Activated naive CD8-positive, alpha-beta T cell treated with anti-CD3 and anti-CD28 coated beads for 36 hours (primary cell): ENCODE measurements around the gene DIDO1. TPM values are rescaled to one million over a fixed set of nuclear protein-coding genes. Genes with fewer than 3 reads are reported as not detected.

Experiments used
- DNase-seq: peaks from one replicate; pipeline ENCODE4 v3.0.0; 2021
- H3K27ac Mint-ChIP-seq: one replicate; pipeline ENCODE4 v1.8.0; 2022; ENCODE audit warnings: mild to moderate bottlenecking, moderate library complexity, mixed read lengths
- H3K27me3 Mint-ChIP-seq: one replicate; pipeline ENCODE4 v1.8.0; 2022; ENCODE audit warnings: mild to moderate bottlenecking, mixed read lengths
- H3K36me3 Mint-ChIP-seq: one replicate; pipeline ENCODE4 v1.8.0; 2021; ENCODE audit warnings: mild to moderate bottlenecking, mixed read lengths
- H3K4me1 Mint-ChIP-seq: one replicate; pipeline ENCODE4 v1.8.0; 2021; ENCODE audit warnings: mixed read lengths
- H3K4me3 Mint-ChIP-seq: one replicate; pipeline ENCODE4 v1.8.0; 2022; ENCODE audit warnings: mild to moderate bottlenecking, moderate library complexity, mixed read lengths
- H3K9me3 Mint-ChIP-seq: one replicate; pipeline ENCODE4 v1.8.0; 2022; ENCODE audit warnings: mixed read lengths
- total RNA-seq, 2 experiments: library from RNA; stranded (reverse); gene quantifications; one replicate each; pipeline ENCODE4 v1.2.3, GENCODE V29; 2021

The DIDO1 gene
- total RNA-seq, 2 experiments from 2014 or later, result 46.3 to 47.2 TPM

DNA sequence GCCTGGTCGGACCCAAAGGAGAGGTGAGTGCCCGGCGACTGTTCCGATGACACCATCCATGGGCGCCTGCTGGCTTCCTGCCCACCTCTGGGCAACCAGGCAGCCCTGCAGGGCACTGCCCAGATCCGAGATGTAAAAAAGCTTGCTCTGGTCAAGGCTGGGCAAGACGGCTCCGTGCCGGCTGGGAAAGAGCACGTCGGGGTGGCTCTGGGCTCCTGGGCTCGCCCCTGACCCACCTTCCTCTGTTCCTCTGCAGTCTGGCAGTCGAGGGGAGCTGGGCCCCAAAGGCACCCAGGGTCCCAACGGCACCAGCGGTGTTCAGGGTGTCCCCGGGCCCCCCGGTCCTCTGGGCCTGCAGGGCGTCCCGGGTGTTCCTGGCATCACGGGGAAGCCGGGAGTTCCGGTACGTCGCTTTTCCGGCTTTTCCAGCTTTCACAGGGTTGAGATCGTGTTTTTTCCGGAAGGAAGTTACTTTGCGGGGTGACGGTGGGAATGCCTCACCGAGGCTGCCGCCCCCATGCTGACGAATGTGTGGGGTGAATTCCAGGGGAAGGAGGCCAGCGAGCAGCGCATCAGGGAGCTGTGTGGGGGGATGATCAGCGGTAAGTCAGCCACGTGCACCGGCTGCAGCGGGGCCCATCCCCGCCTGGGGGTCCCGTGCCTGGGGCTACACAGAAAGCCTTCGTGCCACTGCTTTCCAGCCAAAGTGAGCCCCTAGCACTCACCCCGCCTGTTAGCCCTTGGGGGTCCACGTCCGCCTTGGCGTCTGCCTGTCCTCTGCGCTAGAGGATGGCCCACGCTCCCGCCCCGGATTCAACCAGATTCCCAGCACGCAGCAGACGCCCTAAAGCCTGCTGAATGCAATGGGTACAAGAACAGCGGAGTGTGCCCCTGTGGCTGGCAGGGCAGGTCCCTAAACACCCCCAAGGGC, 90.1 kb downstream of the DIDO1 start:
- no peak for DNase-seq
- Mint-ChIP-seq H3K27ac (no peak overlapping the region), H3K27me3 (peaks cover 4% of the 10 kb centered on the region), H3K4me3 (no peak overlapping the region), H3K4me1 (peaks cover 12% of the 10 kb centered on the region), H3K9me3 (no peaks in the 10 kb centered on the region), H3K36me3 (no peaks in the 10 kb centered on the region)

DNA sequence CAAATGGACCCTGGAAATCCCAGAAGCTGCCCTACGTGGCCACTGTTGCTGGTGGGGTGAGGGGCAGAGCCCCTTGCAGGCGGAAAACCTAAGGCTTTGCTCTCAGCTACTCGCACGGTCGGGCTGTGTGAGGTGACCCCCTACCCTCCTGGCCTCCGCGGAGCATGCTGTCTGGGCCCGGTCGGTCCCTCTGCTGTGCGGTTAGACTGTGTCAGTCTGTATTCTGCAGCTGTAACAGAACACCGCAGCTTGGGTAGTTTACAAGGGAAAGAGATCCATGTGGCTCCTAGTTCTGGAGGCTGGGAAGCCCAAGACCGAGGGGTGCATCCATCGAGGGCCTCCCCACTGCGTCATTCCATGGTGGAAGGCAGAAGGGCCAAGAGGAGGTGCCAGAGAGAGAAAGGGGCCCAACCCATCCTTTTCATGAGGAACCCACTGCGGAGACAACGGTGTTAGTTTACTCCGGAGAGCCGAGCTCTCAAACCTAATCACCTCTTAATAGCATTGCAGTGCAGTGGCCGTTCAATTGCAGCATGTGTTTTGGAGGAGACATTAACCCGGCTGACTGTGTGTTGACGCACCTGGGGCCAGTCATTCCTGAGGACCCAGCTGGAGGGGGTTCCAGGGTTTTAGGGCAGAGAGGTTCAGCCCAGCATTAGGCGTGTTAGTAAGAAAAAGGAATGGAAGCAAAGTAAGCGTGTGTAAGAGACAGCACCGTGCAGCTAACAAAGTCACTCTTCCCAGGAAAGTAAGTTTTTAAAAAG, 91.2 kb downstream of the DIDO1 start:
- Mint-ChIP-seq H3K27me3 (peaks cover 4% of the 10 kb centered on the region), H3K4me3 (no peak overlapping the region), H3K27ac (no peak overlapping the region), H3K4me1 (peaks cover 12% of the 10 kb centered on the region), H3K9me3 (no peaks in the 10 kb centered on the region), H3K36me3 (no peaks in the 10 kb centered on the region)
- no peak for DNase-seq

DNA sequence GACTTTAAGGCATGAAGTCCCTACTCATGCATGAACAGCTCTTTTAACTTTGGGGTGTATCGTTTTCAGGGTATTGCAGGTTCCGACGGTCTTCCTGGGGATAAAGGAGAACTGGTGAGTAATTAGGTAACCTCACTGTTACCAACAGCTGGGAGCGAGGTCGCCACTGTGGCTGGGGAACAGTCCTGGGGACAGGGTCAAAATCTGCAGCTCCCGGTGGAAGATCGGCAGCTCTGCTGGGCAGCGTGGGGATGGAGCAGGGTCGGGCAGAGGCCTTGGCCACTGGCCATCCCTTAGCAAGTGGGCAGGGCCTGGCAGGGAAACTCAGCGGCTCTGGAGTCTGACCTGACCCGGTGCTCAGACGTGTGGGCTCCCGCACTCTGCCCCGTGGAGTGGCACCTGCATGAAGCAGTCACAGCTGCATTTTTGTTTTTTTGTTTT, 93.3 kb downstream of the DIDO1 start:
- Mint-ChIP-seq H3K4me1 (peaks cover 8% of the 10 kb centered on the region), H3K27ac (peak overlapping the region; percentile 11), H3K36me3 (no peaks in the 10 kb centered on the region), H3K4me3 (peak overlapping the region; percentile 40), H3K27me3 (peaks cover 4% of the 10 kb centered on the region), H3K9me3 (no peaks in the 10 kb centered on the region)
- no peak for DNase-seq

DNA sequence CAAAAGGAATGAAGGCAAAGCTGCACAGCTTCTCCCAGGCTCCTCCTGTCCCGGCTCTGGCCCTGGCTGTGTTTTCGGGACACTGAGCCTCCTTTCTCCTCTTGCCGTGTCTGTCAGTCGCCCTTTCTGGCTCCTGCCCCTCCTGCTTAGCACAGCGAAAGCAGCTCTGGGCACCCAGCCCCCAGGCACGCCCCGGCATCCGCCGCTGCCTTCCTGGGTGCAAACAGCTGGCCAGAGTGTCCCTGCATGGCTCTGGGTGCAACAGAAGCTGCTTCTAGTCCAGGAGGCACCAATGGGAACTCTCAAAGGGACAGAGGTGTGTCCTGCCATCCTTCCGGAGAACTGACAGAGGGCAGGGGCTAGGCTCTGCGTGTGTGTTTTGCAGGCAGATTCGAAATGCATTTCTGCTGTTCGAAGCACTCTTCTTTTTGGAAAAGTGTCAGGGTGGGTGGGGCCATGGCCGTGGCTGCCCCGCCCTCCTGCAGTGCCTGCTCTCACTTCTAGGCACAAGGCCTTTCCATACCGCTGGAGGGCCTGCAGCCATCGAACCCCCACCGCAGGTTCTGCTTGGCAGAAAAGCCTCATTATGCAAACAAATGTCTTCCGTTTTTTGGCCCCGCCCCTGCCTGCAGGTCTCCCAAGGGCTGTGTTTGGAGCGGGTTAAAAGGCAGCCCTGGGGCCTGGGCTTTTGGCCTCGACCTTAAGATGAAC, 93.9 kb downstream of the DIDO1 start:
- H3K4me3 Mint-ChIP-seq, result peak overlapping the region; percentile 40
- no peaks in the 10 kb centered on the region for H3K9me3 Mint-ChIP-seq
- H3K4me1 Mint-ChIP-seq, result peaks cover 7% of the 10 kb centered on the region
- peaks cover 4% of the 10 kb centered on the region for H3K27me3 Mint-ChIP-seq
- H3K36me3 Mint-ChIP-seq, result no peaks in the 10 kb centered on the region
- peak; percentile 54 for DNase-seq
- H3K27ac Mint-ChIP-seq, result peak overlapping the region; percentile 11

DNA sequence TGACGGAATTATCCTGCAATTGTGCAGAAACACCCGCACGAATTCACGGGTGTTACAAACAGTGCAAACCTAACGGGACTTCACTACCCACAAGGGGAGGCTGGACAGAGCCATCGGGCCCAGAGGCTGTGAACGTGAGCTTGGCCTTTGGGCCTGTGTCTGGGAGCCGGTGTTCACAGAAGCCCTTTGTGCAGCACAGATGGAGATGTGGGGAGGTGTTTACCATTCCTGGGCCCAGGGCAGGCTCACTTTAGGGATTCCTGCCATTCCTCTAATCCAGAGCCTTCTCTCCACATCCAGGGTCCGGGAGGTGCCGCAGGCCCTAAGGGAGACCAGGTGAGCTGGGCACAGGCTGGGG, 94.5 kb downstream of the DIDO1 start:
- peaks cover 4% of the 10 kb centered on the region for H3K27me3 Mint-ChIP-seq
- no peaks in the 10 kb centered on the region for H3K9me3 Mint-ChIP-seq
- no peak overlapping the region for H3K27ac Mint-ChIP-seq
- DNase-seq, result no peak
- H3K36me3 Mint-ChIP-seq, result no peaks in the 10 kb centered on the region
- peaks cover 7% of the 10 kb centered on the region for H3K4me1 Mint-ChIP-seq
- H3K4me3 Mint-ChIP-seq, result no peak overlapping the region

DNA sequence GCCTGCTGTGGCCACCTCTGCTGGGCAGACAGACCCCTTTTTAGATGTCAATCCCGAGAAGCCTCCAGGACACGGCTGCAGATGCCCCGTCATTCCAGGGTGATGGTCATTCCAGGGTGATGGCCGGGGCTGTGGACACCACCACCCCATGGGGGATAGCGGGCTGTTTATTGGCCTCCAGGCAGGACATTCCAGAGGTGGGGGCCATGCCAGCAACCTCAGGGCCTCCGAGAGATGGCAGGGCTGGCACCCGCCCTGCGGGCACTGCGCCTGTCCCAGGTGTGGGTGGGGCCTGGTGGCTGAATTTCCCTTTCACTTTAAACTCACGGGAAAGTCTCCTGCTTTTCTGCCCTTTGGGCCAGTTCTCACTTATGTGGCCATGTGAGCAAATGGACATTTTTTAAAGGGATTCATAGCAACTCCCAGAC, 94.9 kb downstream of the DIDO1 start:
- no peaks in the 10 kb centered on the region for H3K36me3 Mint-ChIP-seq

DNA sequence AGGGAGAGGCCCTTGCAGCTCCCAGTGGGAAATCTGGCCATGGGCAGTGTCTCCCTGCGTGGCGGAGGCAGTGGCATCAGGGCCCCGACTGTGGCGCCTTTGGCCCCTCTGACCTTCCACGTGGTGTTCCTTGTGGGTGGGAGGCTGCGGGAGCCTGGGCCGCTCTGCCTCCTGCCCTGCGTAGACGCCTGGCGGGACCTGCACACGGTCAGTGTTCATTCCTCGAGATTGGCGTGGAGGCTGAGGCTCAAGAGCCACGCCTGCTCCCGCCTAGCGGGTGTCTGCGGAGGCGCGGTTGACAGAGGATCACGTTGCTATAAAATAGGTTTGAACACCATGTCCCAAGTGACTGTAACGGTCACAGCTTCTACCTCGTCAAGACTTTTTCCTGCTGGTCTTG, 95.5 kb downstream of the DIDO1 start:
- H3K4me1 Mint-ChIP-seq, result peaks cover 7% of the 10 kb centered on the region
- peaks cover 4% of the 10 kb centered on the region for H3K27me3 Mint-ChIP-seq
- DNase-seq, result no peak
- H3K27ac Mint-ChIP-seq, result no peak overlapping the region
- no peaks in the 10 kb centered on the region for H3K9me3 Mint-ChIP-seq
- H3K4me3 Mint-ChIP-seq, result no peak overlapping the region
- H3K36me3 Mint-ChIP-seq, result no peaks in the 10 kb centered on the region

More for the DNA sequence above, 94.9 kb downstream of the DIDO1 start:
- H3K9me3 Mint-ChIP-seq, result no peaks in the 10 kb centered on the region
- H3K27ac Mint-ChIP-seq, result no peak overlapping the region
- no peak overlapping the region for H3K4me3 Mint-ChIP-seq
- peaks cover 4% of the 10 kb centered on the region for H3K27me3 Mint-ChIP-seq
- DNase-seq, result no peak
- peaks cover 7% of the 10 kb centered on the region for H3K4me1 Mint-ChIP-seq

DNA sequence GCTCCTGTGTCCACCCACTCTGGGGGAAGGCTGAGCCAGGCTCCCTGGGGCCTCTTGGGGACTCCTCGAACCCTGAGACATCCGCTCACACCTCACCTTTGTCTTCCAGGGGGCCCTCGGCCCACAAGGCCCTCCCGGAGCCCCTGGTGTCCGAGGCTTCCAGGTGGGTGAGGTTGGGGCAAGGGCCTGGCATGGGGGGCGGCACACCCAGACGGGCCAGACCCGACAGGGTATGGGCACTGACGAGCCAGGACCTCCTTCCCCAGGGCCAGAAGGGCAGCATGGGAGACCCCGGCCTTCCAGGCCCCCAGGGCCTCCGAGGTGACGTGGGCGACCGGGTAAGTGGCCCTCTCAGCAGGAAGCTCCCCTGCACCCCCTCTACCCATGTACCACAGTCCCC, 96.1 kb downstream of the DIDO1 start:
- Mint-ChIP-seq H3K4me3 (no peak overlapping the region), H3K27me3 (peaks cover under 1% of the 10 kb centered on the region), H3K27ac (no peak overlapping the region), H3K9me3 (no peaks in the 10 kb centered on the region), H3K4me1 (peaks cover 7% of the 10 kb centered on the region), H3K36me3 (no peaks in the 10 kb centered on the region)
- no peak for DNase-seq

DNA sequence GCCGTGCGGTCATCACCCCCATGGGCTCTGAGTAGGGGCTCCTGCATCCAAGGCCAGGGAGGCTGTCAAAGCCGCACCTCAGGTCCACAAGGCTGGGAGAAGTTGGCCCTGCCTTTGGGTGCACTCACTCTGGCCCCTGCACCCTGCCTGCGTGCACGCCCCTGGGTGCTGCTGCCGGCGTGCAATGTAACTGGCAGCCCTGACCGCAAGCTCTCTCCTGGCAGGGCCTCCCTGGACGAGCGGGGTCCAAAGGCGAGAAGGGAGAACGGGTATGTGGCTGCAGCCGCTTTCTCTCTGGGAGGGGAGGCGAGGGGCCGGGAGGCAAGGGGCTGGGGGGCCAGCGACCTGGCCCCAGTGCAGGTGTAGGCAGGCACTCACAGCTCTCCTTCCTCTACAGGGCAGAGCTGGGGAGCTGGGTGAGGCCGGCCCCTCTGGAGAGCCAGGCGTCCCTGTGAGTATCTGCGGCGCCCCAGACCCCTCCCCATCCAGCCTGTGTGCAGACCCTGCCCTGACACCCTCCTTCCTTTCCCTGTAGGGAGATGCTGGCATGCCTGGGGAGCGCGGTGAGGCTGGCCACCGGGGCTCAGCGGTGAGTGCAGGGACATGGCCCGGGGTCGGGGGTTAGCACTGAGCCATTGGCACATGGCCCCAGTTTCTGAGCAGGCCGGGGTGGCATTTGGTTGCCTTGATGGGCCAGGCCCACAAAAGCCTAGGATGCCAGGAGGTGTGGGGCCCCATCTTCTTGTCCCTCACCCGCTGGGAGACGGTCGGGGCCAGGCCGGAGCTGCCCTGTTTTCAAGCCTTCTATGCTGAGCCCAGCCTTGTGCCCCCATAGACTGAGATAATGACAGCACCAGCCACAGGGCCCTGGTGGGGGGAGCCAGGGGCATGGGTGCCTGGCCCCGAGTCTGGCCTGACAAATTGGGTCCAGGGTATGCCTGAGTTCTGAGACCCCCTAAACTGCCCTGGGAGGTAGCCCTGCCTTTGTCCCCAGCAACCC, 96.8 kb downstream of the DIDO1 start:
- Mint-ChIP-seq H3K27me3 (no peaks in the 10 kb centered on the region), H3K9me3 (no peaks in the 10 kb centered on the region), H3K36me3 (no peaks in the 10 kb centered on the region), H3K4me1 (peaks cover 7% of the 10 kb centered on the region), H3K27ac (no peak overlapping the region), H3K4me3 (no peak overlapping the region)
- no peak for DNase-seq

DNA sequence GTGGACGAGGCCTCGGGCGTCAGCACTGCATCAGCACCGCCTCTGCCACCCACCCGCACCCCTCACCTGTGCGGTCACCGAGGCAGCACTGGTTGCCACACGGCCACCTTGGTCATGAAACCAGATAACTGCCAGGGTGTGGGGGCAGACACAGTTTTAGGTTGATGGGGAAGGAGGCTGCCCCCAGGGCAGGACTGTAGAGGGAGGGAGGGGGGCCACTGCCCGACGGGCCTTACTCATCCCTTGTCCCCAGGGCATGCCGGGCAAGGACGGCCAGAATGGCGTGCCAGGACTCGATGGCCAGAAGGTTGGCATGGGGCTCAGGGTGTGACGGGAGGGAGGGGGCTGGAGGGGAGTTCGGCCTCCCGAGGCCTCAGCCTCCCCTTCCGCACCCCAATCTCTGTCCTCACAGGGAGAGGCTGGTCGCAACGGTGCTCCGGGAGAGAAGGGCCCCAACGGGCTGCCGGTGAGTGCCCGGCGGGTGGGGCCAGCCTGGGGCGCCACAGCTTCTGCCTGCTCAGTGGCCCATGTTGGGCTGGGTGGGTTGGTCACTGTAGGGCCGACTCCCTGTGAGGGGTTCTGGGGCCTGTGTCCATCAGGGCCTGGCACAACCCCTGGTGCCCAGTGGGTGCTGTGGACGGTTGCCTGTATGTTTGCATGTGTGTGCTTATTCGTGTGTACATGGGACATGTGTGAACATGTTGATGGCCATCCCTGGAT, 97.6 kb downstream of the DIDO1 start:
- H3K4me3 Mint-ChIP-seq, result no peak overlapping the region
- H3K36me3 Mint-ChIP-seq, result no peaks in the 10 kb centered on the region
- H3K4me1 Mint-ChIP-seq, result peaks cover 7% of the 10 kb centered on the region
- no peaks in the 10 kb centered on the region for H3K27me3 Mint-ChIP-seq
- H3K9me3 Mint-ChIP-seq, result no peaks in the 10 kb centered on the region
- no peak overlapping the region for H3K27ac Mint-ChIP-seq
- no peak for DNase-seq

DNA sequence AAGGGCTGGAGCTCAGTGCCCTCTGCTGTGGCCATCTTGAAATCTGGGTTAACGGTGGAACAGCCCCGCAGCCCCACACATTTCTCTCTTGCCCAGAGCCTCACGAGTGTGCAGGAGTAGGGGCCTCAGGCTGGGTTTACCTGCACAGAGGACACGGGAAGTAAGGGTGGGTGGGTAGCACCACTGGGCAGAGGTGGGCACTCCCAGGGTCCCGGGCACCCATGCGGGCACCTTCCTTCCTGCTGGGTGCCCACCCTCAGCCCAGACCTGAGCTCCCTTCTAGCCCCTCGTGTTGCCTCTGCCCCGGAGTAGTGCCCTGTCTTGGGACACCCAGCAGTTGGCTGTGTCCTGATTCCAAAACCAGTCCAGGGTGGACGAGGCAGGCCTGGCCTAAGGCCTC, 98.3 kb downstream of the DIDO1 start:
- H3K4me1 Mint-ChIP-seq, result peaks cover 7% of the 10 kb centered on the region
- H3K4me3 Mint-ChIP-seq, result no peak overlapping the region
- no peaks in the 10 kb centered on the region for H3K9me3 Mint-ChIP-seq
- H3K27ac Mint-ChIP-seq, result no peak overlapping the region
- no peaks in the 10 kb centered on the region for H3K27me3 Mint-ChIP-seq
- no peaks in the 10 kb centered on the region for H3K36me3 Mint-ChIP-seq
- DNase-seq, result no peak
